HepG2 (cell line): ENCODE data around the gene RIIAD1. TPM values are rescaled to one million over a fixed set of nuclear protein-coding genes. Genes with fewer than 3 reads are reported as not detected.

Experiments used
- DMAP1 ChIP-seq: IDR thresholded peaks from 2 replicates; pipeline ENCODE4 v1.6.1; 2016
- FOXJ3 ChIP-seq: sonication (generic); formaldehyde crosslinking; IDR thresholded peaks from 2 replicates; pipeline ENCODE4 v1.4.0; 2020; ENCODE audit warnings: missing genetic modification reagents, mild to moderate bottlenecking, borderline replicate concordance
- HNRNPLL ChIP-seq: fragments of 200-400 bp; formaldehyde crosslinking; IDR thresholded peaks from 2 replicates; pipeline ENCODE4 v1.6.1; 2017; ENCODE audit warnings: mild to moderate bottlenecking, low read depth, low read length; ENCODE audit not compliant: poor library complexity, severe bottlenecking
- HOXA9 ChIP-seq: sonication (generic); formaldehyde crosslinking; IDR thresholded peaks from 2 replicates; pipeline ENCODE4 v1.8.1; 2022; ENCODE audit warnings: missing genetic modification reagents, mild to moderate bottlenecking, moderate library complexity, borderline replicate concordance
- JDP2 ChIP-seq: sonication (generic); formaldehyde crosslinking; IDR thresholded peaks from 2 replicates; pipeline ENCODE4 v1.8.1; 2022; ENCODE audit warnings: missing genetic modification reagents, borderline replicate concordance
- KAT2B ChIP-seq: fragments of 150-350 bp; IDR thresholded peaks from 2 replicates; pipeline ENCODE4 v1.6.1; 2014; ENCODE audit warnings: low read depth, low read length, borderline replicate concordance
- MAFK ChIP-seq, 2 experiments: IDR thresholded peaks in 1 of 2; conservative IDR thresholded peaks in 1 of 2; 2 replicates each; pipeline ENCODE4 v1.6.1; 2011; ENCODE audit warnings: improper control_type of control experiment in 2 of 2, low read length in 2 of 2
- SP140L ChIP-seq: sonication (generic); formaldehyde crosslinking; IDR thresholded peaks from 2 replicates; pipeline ENCODE4 v1.4.0; 2020; ENCODE audit warnings: missing genetic modification reagents, borderline replicate concordance
- STAG1 ChIP-seq: sonication (generic); formaldehyde crosslinking; IDR thresholded peaks from 2 replicates; pipeline ENCODE4 v1.4.0; 2020; ENCODE audit warnings: missing genetic modification reagents
- ZNF616 ChIP-seq: sonication (generic); formaldehyde crosslinking; IDR thresholded peaks from 2 replicates; pipeline ENCODE4 v1.5.0; 2020; ENCODE audit warnings: low read depth, mild to moderate bottlenecking, missing genetic modification reagents
- ZSCAN20 ChIP-seq: sonication (generic); formaldehyde crosslinking; IDR thresholded peaks from 2 replicates; pipeline ENCODE4 v1.4.0; 2020; ENCODE audit warnings: missing genetic modification reagents, mild to moderate bottlenecking, borderline replicate concordance
- polyA plus RNA-seq, 8 experiments: library from polyadenylated mRNA; depleted of rRNA in 3 of 8; stranded (reverse) in 7 of 8; unstranded in 1 of 8; fragments of >200 nt; fragmentation: Illumina TruSeq in 4 of 8; extraction: Trizol in 4 of 8; gene quantifications; 2 replicates each; pipeline versions ENCODE4 v1.2.1 to v1.2.3, GENCODE V29; 2011 to 2016; ENCODE audit warnings: low read depth in 4 of 8, missing spikeins in 1 of 8, mixed read lengths in 1 of 8; ENCODE audit not compliant: insufficient read depth in 1 of 8
- total RNA-seq, 5 experiments: library from RNA; depleted of rRNA; stranded (reverse); fragments of >200 nt; fragmentation: Illumina TruSeq; extraction: Trizol; gene quantifications; 2 replicates each; pipeline ENCODE4 v1.2.3, GENCODE V29; 2016; ENCODE audit warnings: low read depth in 1 of 5
- TF ChIP-seq, protein P1 (sequence below): sonication (generic); formaldehyde crosslinking; IDR thresholded peaks from 2 replicates; pipeline ENCODE4 v1.4.0; 2020; ENCODE audit warnings: mild to moderate bottlenecking, missing genetic modification reagents
- TF ChIP-seq, protein P2 (sequence below): sonication (generic); formaldehyde crosslinking; IDR thresholded peaks from 2 replicates; pipeline ENCODE4 v1.8.1; 2023; ENCODE audit warnings: mild to moderate bottlenecking, missing genetic modification reagents
- TF ChIP-seq, protein P3 (sequence below): sonication (generic); formaldehyde crosslinking; IDR thresholded peaks from 2 replicates; pipeline ENCODE4 v1.4.0; 2020; ENCODE audit warnings: missing genetic modification reagents, mild to moderate bottlenecking, borderline replicate concordance
- TF ChIP-seq, protein P4 (sequence below): sonication (generic); formaldehyde crosslinking; IDR thresholded peaks from 2 replicates; pipeline ENCODE4 v1.5.1; 2020; ENCODE audit warnings: mild to moderate bottlenecking, missing genetic modification reagents
- TF ChIP-seq, protein P5 (sequence below): sonication (generic); formaldehyde crosslinking; IDR thresholded peaks from 2 replicates; pipeline ENCODE4 v1.4.0; 2020; ENCODE audit warnings: missing genetic modification reagents

The RIIAD1 gene
- total and polyA plus RNA-seq, 2 of the 13 experiments (the other 11 are each of a cell fraction or from before 2014, with no cell fraction given): not detected

DNA sequence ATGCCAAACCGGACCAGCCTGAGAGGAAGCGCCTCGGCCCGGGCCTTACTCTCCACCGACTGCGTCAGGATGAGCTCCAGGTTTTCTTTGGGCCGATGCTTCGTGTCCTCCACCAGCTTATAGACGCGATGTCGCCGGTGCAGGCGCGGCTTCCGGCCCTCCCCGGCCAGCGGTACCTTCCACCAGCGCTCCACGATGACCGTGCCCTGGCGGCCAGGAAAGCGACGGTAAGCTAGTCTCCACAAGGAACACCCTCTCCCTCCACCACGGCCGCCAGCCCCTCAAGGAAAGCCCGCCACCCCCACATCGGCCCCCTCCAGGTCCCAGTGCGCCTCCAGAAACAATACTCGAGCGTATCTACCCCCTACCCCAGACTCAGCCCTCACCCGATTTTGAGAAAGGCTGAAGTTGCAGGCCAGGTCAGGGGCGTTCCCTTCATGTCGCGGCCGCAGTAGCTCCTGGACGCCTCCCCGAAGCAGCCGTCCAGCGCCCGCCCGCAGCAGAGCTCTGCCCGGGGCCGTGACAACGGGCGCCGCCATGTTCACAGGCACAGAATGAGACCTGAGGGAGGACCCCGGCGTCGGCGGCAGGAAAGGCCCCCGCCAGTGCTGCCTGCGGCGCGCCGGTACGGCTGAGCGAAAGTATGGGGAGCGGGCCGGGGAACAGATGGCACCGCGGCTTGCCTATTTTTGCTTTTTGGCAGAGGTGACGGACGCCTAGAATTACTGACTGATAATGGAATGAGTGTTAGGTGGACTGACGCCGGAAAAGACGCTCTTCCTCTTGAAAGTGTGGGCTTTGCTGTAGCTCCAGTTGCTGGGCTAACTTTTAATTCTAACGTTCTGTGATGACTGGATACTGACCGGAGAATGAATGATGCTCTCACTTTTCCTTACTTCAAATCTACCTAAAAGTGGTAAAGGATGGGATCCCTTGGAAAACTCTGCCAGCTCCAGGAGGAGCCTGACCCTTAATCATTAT, 41.9 kb downstream of the RIIAD1 start, which contains the start of gene MRPL9 (continued):
- TF ChIP-seq KAT2B (no peak), MAFK (conservative IDR thresholded peaks at IDR 0.05 in 1 of 2, IDR thresholded peaks at IDR 0.05 in 1 of 2; ENCODE audit: low read length in 2 of 2) (no peak; a peak in 1 of 4 replicates), JDP2 (CRISPR knock-in tag) (no peak), DMAP1 (CRISPR knock-in tag) (peak; percentile 52; the same call in 1 of the 2 replicates), ZNF616 (CRISPR knock-in tag) (peak; percentile 83), HNRNPLL (peak; percentile 37), ZSCAN20 (CRISPR knock-in tag) (0 out of 2 replicates have a peak, but pooled peaks have one; percentile 47), SP140L (CRISPR knock-in tag) (no peak), HOXA9 (CRISPR knock-in tag) (no peak), FOXJ3 (CRISPR knock-in tag) (peak; percentile 46; the same call in 1 of the 2 replicates), STAG1 (CRISPR knock-in tag) (peak; percentile 28; the same call in 1 of the 2 replicates)
- TF ChIP-seq, protein P1, sequence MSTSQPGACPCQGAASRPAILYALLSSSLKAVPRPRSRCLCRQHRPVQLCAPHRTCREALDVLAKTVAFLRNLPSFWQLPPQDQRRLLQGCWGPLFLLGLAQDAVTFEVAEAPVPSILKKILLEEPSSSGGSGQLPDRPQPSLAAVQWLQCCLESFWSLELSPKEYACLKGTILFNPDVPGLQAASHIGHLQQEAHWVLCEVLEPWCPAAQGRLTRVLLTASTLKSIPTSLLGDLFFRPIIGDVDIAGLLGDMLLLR (CRISPR knock-in tag): 0 out of 2 replicates have a peak, but pooled peaks have one; percentile 24
- TF ChIP-seq, protein P2, sequence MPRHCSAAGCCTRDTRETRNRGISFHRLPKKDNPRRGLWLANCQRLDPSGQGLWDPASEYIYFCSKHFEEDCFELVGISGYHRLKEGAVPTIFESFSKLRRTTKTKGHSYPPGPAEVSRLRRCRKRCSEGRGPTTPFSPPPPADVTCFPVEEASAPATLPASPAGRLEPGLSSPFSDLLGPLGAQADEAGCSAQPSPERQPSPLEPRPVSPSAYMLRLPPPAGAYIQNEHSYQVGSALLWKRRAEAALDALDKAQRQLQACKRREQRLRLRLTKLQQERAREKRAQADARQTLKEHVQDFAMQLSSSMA (CRISPR knock-in tag): no peak
- TF ChIP-seq, protein P3, sequence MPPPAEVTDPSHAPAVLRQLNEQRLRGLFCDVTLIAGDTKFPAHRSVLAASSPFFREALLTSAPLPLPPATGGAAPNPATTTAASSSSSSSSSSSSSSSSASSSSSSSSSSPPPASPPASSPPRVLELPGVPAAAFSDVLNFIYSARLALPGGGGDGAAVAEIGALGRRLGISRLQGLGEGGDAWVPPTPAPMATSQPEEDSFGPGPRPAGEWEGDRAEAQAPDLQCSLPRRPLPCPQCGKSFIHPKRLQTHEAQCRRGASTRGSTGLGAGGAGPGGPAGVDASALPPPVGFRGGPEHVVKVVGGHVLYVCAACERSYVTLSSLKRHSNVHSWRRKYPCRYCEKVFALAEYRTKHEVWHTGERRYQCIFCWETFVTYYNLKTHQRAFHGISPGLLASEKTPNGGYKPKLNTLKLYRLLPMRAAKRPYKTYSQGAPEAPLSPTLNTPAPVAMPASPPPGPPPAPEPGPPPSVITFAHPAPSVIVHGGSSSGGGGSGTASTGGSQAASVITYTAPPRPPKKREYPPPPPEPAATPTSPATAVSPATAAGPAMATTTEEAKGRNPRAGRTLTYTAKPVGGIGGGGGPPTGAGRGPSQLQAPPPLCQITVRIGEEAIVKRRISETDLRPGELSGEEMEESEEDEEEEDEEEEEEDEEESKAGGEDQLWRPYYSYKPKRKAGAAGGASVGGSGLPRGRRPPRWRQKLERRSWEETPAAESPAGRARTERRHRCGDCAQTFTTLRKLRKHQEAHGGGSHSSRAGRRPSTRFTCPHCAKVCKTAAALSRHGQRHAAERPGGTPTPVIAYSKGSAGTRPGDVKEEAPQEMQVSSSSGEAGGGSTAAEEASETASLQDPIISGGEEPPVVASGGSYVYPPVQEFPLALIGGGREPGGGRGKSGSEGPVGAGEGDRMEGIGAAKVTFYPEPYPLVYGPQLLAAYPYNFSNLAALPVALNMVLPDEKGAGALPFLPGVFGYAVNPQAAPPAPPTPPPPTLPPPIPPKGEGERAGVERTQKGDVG (CRISPR knock-in tag): no peak
- TF ChIP-seq, protein P4, sequence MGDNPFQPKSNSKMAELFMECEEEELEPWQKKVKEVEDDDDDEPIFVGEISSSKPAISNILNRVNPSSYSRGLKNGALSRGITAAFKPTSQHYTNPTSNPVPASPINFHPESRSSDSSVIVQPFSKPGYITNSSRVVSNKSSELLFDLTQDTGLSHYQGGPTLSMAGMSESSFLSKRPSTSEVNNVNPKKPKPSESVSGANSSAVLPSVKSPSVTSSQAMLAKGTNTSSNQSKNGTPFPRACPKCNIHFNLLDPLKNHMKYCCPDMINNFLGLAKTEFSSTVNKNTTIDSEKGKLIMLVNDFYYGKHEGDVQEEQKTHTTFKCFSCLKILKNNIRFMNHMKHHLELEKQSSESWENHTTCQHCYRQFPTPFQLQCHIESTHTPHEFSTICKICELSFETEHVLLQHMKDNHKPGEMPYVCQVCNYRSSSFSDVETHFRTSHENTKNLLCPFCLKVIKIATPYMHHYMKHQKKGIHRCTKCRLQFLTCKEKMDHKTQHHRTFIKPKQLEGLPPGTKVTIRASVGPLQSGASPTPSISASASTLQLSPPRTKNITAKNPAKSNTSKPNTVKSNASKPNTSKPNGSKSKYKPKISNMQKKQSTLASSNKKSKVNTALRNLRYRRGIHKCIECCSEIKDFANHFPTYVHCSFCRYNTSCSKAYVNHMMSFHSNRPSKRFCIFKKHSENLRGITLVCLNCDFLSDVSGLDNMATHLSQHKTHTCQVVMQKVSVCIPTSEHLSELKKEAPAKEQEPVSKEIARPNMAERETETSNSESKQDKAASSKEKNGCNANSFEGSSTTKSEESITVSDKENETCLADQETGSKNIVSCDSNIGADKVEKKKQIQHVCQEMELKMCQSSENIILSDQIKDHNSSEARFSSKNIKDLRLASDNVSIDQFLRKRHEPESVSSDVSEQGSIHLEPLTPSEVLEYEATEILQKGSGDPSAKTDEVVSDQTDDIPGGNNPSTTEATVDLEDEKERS: peak; percentile 76; the same call in 1 of the 2 replicates
- TF ChIP-seq, protein P5, sequence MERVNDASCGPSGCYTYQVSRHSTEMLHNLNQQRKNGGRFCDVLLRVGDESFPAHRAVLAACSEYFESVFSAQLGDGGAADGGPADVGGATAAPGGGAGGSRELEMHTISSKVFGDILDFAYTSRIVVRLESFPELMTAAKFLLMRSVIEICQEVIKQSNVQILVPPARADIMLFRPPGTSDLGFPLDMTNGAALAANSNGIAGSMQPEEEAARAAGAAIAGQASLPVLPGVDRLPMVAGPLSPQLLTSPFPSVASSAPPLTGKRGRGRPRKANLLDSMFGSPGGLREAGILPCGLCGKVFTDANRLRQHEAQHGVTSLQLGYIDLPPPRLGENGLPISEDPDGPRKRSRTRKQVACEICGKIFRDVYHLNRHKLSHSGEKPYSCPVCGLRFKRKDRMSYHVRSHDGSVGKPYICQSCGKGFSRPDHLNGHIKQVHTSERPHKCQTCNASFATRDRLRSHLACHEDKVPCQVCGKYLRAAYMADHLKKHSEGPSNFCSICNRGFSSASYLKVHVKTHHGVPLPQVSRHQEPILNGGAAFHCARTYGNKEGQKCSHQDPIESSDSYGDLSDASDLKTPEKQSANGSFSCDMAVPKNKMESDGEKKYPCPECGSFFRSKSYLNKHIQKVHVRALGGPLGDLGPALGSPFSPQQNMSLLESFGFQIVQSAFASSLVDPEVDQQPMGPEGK: peak; percentile 52
